HG03159 (cell line): ENCODE measurements around the gene ZNF462.
A peak's percentile ranks its signal among the peaks of the same experiment; 100 is the strongest.

ENCODE experiments used
- ATAC-seq: cut with Tn5 transposase; IDR thresholded peaks from one replicate; pipeline ENCODE4 v1.9.1; 2021; ENCODE audit warnings: mild to moderate bottlenecking, moderate library complexity; ENCODE audit not compliant: unreplicated experiment

The ZNF462 gene

GRCh38 chr9:106992186-106992585 lies 129.2 kb downstream of the ZNF462 start:
- ATAC-seq: no peak

- ATAC-seq: no peak
Measured at GRCh38 chr9:106993603-106994002, 130.6 kb downstream of the ZNF462 start.

- no peak for ATAC-seq
Measured at GRCh38 chr9:106994463-106994862, 131.5 kb downstream of the ZNF462 start.

- no peak for ATAC-seq
Measured at GRCh38 chr9:107000218-107000617, 137.3 kb downstream of the ZNF462 start.

- ATAC-seq: no peak
Measured at GRCh38 chr9:107005201-107005600, 142.2 kb downstream of the ZNF462 start.

GRCh38 chr9:107007402-107007801 lies 144.4 kb downstream of the ZNF462 start:
- no peak for ATAC-seq

- ATAC-seq: no peak
Measured at GRCh38 chr9:107008011-107008410, 145.0 kb downstream of the ZNF462 start.

- no peak for ATAC-seq
Measured at GRCh38 chr9:107008447-107008846, 145.5 kb downstream of the ZNF462 start.

- ATAC-seq: no peak
Measured at GRCh38 chr9:107016383-107016782, 153.4 kb downstream of the ZNF462 start.

GRCh38 chr9:107018861-107019545 lies 156.0 kb downstream of the ZNF462 start:
- no peak for ATAC-seq

GRCh38 chr9:107020040-107020530 lies 157.1 kb downstream of the ZNF462 start:
- no peak for ATAC-seq

GRCh38 chr9:107024193-107024592 lies 161.2 kb downstream of the ZNF462 start:
- peak; percentile 92 for ATAC-seq

GRCh38 chr9:107025260-107026035 lies 162.5 kb downstream of the ZNF462 start:
- no peak for ATAC-seq

GRCh38 chr9:107029146-107029545 lies 166.2 kb downstream of the ZNF462 start:
- ATAC-seq: no peak

- no peak for ATAC-seq
Measured at GRCh38 chr9:107033966-107034365, 171.0 kb downstream of the ZNF462 start.

GRCh38 chr9:107034831-107035230 lies 171.9 kb downstream of the ZNF462 start:
- no peak for ATAC-seq

- no peak for ATAC-seq
Measured at GRCh38 chr9:107036367-107036766, 173.4 kb downstream of the ZNF462 start.

- ATAC-seq: no peak
Measured at GRCh38 chr9:107039542-107039941, 176.6 kb downstream of the ZNF462 start.

GRCh38 chr9:107042606-107043005 lies 179.6 kb downstream of the ZNF462 start:
- ATAC-seq: no peak

- no peak for ATAC-seq
Measured at GRCh38 chr9:107043886-107044285, 180.9 kb downstream of the ZNF462 start.

- ATAC-seq: no peak
Measured at GRCh38 chr9:107044872-107045271, 181.9 kb downstream of the ZNF462 start.

- ATAC-seq: peak; percentile 97
Measured at GRCh38 chr9:107046692-107047091, 183.7 kb downstream of the ZNF462 start.
